HG02870 (cell line): Measurements from ENCODE around the gene EYS.

Experiments used
- ATAC-seq: cut with Tn5 transposase; IDR thresholded peaks from one replicate; pipeline ENCODE4 v1.9.1; 2021; ENCODE audit warnings: mild to moderate bottlenecking, moderate library complexity; ENCODE audit not compliant: unreplicated experiment

EYS gene

GRCh38 chr6:64874776-64875175 lies 832.2 kb downstream of the EYS start:
- no peak for ATAC-seq

DNA sequence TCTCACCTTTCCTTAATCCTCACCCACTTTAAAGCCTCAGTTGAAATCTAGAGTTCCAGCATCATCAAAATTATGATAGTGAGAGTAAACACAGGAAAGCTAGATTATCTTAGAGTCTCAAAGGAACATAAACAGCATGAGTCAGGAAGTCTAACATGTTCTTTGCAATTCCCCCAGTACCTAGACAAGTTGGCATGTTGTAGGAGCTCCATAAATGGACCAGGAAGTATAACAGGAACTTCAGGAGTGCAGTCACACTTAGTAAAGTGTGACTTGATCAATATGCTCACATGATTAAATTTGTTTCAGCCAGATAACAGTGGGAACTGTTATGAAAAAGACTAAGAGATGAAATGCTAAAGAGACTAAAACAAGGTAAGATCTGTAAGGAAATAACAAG lies 834.4 kb downstream of the EYS start:
- ATAC-seq, result no peak

- ATAC-seq, result no peak
Measured at GRCh38 chr6:64861039-64861651, 845.9 kb downstream of the EYS start.

DNA sequence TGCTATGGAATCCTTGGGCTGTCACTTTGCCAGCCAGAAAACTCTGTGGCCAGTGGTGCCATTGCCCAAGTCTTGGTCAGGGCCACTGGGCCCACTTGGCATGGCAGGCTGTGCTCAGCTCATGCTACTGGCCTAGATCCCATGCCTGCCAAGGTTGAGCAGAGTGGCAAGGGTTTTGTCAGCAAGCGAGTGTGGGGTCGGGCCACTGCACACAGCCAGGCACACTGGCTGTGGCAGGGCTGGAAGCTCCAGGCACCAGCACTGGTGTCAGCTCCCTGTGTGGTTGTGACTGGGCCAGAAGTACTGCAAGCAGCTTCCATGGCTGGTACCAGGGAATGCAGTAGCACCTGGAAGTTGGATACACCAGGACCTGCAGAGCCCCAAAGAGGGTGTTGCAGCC lies 846.8 kb downstream of the EYS start:
- ATAC-seq, result no peak

DNA sequence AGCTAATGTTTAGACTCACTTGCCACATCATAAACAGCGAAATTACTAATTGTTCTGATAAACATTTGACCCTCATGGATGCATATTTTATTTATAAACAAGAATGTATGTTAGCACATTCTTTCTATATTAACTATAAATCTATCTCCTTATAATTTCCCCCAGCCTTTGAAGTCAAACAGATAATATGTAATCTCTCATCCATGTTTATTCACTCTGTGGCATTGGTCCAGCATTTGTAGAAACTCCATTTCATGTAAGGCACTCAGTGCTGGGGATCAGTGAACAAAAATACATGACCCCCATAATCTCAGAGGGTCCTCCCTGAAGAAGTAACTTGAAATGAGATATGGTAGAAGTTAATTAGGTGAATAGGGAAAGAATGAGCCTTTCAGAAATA lies 856.9 kb downstream of the EYS start:
- ATAC-seq, result no peak

DNA sequence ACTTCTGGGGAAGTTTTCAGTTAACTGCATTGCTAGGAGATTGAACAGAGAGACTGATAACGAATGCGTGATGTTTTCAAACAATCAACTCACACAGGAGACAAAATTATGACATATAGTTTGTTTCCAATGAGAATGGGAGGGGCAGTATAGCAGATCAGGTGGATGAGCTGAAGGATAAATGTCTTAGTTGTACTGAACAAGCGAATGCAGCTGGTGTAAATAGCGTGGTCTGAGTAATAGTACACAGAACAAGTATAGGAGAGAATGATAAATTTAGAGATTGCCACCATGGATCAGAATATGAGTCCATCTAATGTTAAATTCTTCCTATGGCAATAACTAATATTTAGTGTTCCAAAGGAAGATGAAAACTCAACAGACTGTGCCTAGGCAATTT lies 858.6 kb downstream of the EYS start:
- no peak for ATAC-seq

DNA sequence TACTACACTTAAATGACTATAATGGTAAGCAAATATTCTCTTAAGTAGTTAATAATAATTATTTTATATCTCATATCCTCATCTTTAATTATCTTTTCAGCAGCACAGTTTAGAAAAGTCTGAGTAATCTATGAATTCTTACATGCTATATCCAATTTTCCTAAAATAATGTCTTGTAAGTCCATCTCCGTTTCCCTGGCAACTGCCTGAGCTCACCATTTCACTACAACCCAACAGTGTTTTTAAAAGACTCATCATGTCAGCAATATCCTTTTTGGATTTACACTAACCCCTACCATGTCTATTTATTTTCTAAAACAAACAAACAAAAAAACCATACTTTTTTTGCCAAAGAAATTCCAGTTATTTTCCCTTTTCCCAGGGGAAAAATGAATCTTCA lies 859.6 kb downstream of the EYS start:
- no peak for ATAC-seq

GRCh38 chr6:64838726-64839125 lies 868.3 kb downstream of the EYS start:
- no peak for ATAC-seq

DNA sequence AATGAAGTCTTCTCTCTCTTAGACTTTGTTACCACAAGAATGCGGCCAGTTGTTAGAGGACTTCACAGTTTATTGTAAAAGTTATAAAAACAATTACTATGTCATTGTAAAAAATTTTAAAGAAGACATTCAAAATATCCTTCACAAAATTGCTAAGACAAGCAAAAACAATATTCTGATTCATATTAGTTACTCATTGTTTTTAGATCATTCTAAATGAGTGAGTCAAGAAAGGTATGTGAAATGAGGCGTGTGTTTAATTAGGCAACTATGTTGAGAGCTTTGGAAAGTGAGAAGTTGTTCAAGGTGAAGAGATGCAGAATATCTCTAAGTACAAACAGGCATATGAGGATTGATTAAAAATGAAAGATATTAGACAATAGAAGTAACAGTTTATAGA lies 875.3 kb downstream of the EYS start:
- ATAC-seq, result no peak

DNA sequence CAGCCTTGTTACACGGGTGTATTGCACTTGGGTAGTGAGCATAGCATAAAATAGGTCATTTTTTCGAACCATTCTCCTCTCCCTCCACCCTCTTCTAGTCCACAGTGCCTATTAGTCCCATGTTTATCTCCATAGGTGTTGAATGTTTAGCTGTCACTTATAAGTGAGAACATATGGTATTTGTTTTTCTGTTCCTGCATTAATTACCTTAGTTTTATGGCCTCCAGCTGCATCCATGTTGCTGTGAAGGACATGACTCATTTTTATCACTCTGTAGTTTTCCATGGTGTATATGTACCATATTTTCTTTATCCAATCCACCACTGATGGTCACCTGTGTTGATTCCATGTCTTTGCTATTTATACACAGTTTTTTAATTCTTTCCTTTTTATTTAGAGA lies 889.5 kb downstream of the EYS start:
- ATAC-seq, result no peak

DNA sequence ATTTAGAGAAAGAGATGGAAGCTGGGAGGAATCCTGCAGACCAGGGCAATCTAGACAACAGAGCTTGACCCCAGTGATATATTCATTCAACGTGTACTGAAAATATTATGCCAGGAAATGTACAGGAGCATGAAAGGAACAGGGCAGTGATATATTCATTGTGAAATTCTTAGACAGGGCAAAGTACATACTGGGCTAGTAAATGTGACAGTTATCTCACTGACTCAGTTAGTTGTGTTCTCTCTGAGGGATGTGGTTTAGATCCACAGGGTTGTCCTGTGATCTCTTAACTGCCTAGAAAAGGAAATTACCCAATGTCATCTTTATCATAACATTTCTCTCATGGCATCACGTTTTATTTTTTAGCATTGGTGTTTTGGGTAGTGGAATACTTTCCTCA lies 891.3 kb downstream of the EYS start:
- no peak for ATAC-seq

DNA sequence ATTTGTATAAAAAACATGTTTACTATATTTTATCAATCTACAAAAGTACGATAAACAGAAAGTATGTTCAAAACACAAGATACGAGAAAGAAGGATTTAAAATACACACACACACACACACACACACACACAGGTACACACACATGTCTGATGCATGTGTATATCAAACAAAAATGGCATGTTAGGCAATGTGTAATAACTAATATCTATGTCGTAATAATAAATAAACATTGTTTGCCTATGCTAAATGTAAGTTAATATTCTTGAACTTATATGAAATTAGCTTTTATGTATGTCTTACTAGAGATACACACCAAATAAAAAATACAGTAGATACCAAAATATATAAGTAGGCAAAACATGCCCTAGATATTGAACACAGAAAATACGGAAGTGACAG lies 894.9 kb downstream of the EYS start:
- no peak for ATAC-seq

DNA sequence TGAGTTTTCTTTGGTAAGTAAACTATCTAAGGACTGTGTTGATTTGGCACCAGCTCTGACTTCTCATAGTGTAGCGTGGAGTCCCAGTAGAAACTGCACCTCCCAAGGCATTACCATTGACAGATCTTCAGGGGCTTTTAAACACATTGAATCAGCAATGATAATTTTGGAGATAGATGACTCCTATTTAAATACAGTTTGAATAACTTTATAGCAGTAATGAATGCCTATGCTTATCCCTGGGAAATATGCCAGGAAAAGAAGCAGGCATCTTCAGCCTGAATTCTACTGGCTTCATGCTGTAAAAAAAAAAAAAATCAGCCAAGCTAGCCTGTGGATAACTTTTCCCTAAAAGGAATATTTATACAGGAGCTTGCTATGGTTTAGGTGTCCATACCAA lies 895.9 kb downstream of the EYS start:
- no peak for ATAC-seq

- ATAC-seq, result no peak
Measured at GRCh38 chr6:64807785-64808184, 899.2 kb downstream of the EYS start.

- no peak for ATAC-seq
Measured at GRCh38 chr6:64803470-64804166, 903.4 kb downstream of the EYS start.

DNA sequence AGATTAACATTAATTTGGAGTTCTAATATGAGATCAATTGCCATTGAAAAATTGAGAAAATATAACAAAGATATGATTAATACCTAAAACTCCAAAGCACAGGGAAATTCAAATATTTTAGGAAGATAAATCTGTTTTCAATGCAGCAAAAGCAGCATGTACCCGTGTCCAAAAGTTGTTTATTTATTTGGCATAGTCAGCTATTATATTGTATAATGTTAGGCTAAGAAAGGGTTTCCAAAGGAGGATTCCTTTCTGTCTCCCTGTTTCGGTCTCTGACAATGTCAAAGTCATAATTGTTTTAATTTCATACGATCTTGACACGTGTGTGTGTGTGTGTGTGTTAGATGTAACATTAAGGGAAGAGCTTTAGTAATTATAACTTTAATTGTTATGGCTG lies 914.5 kb downstream of the EYS start:
- no peak for ATAC-seq

- ATAC-seq, result no peak
Measured at GRCh38 chr6:64789476-64789875, 917.5 kb downstream of the EYS start.

GRCh38 chr6:64786736-64787135 lies 920.3 kb downstream of the EYS start:
- no peak for ATAC-seq

DNA sequence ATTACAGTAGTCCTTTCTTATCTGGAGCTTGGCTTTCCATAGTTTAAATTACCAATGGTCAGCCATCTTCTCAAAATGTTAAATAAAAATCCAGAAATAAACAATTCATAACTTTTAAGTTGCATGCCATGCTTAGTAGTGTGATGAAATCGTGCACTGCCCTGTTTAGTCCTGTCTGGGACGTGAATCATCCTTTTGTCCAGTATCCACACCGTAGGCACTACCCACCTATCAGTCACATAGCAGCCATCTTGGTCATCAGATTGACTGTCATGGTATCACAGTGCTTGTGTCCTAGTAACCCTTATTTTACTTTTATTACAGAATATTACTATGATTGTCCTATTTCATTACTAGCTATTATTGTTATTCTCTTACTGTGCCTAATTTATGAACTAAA lies 924.1 kb downstream of the EYS start:
- ATAC-seq, result no peak

GRCh38 chr6:64777941-64778785 lies 928.9 kb downstream of the EYS start:
- no peak for ATAC-seq

DNA sequence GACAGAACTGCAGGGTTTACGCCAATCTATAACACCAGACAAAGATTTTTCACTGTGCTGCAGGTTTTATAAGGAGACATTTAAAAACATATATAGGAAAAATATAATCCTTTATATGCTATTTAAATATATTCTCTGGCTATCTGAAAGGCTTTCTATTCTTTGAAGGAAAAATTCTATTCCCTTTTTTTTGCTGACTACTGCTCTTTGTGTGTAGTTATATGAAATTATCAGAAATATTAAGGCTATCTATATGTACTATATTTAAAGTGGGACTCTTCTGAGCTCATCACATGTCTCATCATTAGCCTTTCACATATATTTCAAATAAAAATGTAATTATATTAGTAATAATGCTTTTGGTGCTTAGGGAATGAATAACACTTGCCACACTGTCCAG lies 930.7 kb downstream of the EYS start:
- ATAC-seq, result no peak

- ATAC-seq, result no peak
Measured at GRCh38 chr6:64774881-64775280, 932.1 kb downstream of the EYS start.
